GM12878 (cell line): ENCODE results near the gene DRD1. TPM values are rescaled to one million over a fixed set of nuclear protein-coding genes. Genes with fewer than 3 reads are reported as not detected.

Experiments used
- ATAC-seq: fragments of 200-7000 bp; cut with Tn5 transposase; 3 replicates; pipeline ENCODE4 v1.9.1; 2020; ENCODE audit warnings: mild to moderate bottlenecking, moderate library complexity
- BruUV-seq: library from RNA; stranded (reverse); fragments of 400-500 nt; replicated peaks from 2 replicates; lab custom pipeline; 2021; lab: Mats Ljungman, UMichigan
- CTCF ChIA-PET: fragments of 300-600 bp; sonication (Branson Sonifier 250); formaldehyde crosslinking; extraction: SDS; loops from one replicate; lab custom pipeline; 2021; ENCODE audit warnings: inconsistent platforms; lab: Yijun Ruan, JAX
- POLR2A ChIA-PET: fragments of 350-600 bp; formaldehyde crosslinking; extraction: SDS; loops from one replicate; lab custom pipeline; 2021; ENCODE audit warnings: inconsistent platforms; lab: Charles Lee
- RAD21 ChIA-PET: fragments of 300-600 bp; sonication (Branson Sonifier 250); formaldehyde crosslinking; loops from one replicate; lab custom pipeline; 2023; ENCODE audit warnings: antibody characterized with exemption; ENCODE audit not compliant: unreplicated experiment; lab: Charles Lee
- SMC1A ChIA-PET: fragments of 300-600 bp; sonication (Branson Sonifier 250); formaldehyde crosslinking; loops from one replicate; lab custom pipeline; 2023; ENCODE audit not compliant: unreplicated experiment, uncharacterized antibody; lab: Charles Lee
- DNase-seq: peaks from one replicate; pipeline ENCODE4 v3.0.0-alpha.2; 2011; ENCODE audit warnings: low read depth, low spot score
- FAIRE-seq: peaks from 3 replicates; lab custom pipeline; 2011; peaks lifted over from hg19 to GRCh38; lab: Jason Lieb, UNC
- H2AFZ ChIP-seq: 2 replicates; pipeline ENCODE4 v1.6.0; 2011; ENCODE audit warnings: low read depth, low read length, control low read depth; ENCODE audit not compliant: control insufficient read depth
- H3K27ac ChIP-seq: 2 replicates; pipeline ENCODE4 v1.5.1; 2011; ENCODE audit warnings: control low read depth; ENCODE audit not compliant: control insufficient read depth, insufficient read depth
- H3K27me3 ChIP-seq, 2 experiments: replicated peaks in 1 of 2; 2 replicates each; pipeline versions ENCODE4 v1.6.0 to v1.6.1; 2011; ENCODE audit warnings: low read length in 1 of 2; ENCODE audit not compliant: control insufficient read depth in 2 of 2, insufficient read depth in 2 of 2
- H3K36me3 ChIP-seq, 2 experiments: 2 replicates each; pipeline ENCODE4 v1.5.1; 2011; ENCODE audit warnings: low read length in 1 of 2; ENCODE audit not compliant: control insufficient read depth in 2 of 2, insufficient read depth in 2 of 2
- H3K4me1 ChIP-seq: 2 replicates; pipeline ENCODE4 v1.6.1; 2011; ENCODE audit warnings: mild to moderate bottlenecking, low read length, moderate library complexity, mixed read lengths; ENCODE audit not compliant: control insufficient read depth, insufficient read depth
- H3K4me2 ChIP-seq: 2 replicates; pipeline ENCODE4 v1.6.0; 2011; ENCODE audit warnings: control low read depth; ENCODE audit not compliant: control insufficient read depth, insufficient read depth
- H3K4me3 ChIP-seq: fragments of 200-600 bp; sonication (generic); 2 replicates; pipeline ENCODE4 v1.5.1; 2016
- H3K79me2 ChIP-seq: 2 replicates; pipeline ENCODE4 v1.6.0; 2011; ENCODE audit warnings: low read length; ENCODE audit not compliant: control insufficient read depth, insufficient read depth
- H3K9ac ChIP-seq: 2 replicates; pipeline ENCODE4 v1.8.0; 2011; ENCODE audit warnings: low read length, control low read depth, mixed read lengths; ENCODE audit not compliant: control insufficient read depth, insufficient read depth
- H3K9me3 ChIP-seq: replicated peaks from 3 replicates; pipeline ENCODE4 v1.5.1; 2011; ENCODE audit warnings: mild to moderate bottlenecking, low read length; ENCODE audit not compliant: control insufficient read depth, insufficient read depth
- H4K20me1 ChIP-seq: 2 replicates; pipeline ENCODE4 v1.6.0; 2011; ENCODE audit not compliant: control insufficient read depth, insufficient read depth
- BCL11A ChIP-seq: IDR thresholded peaks from 2 replicates; pipeline ENCODE4 v1.6.1; 2011; ENCODE audit warnings: low read depth, low read length
- CHD1 ChIP-seq: IDR thresholded peaks from 2 replicates; pipeline ENCODE4 v1.6.1; 2012; ENCODE audit warnings: low read depth, low read length, improper control_type of control experiment
- MEF2A ChIP-seq: IDR thresholded peaks from 2 replicates; pipeline ENCODE4 v1.6.1; 2011; ENCODE audit warnings: low read depth, mild to moderate bottlenecking, low read length, moderate library complexity; ENCODE audit not compliant: insufficient read depth
- NFIC ChIP-seq: IDR thresholded peaks from 2 replicates; pipeline ENCODE4 v1.6.1; 2012; ENCODE audit warnings: low read depth, mild to moderate bottlenecking, inconsistent platforms, low read length, moderate library complexity
- RAD51 ChIP-seq: fragments of 450-650 bp; IDR thresholded peaks from 2 replicates; pipeline ENCODE4 v1.6.1; 2016; ENCODE audit warnings: moderate library complexity, mild to moderate bottlenecking, inconsistent platforms
- TCF12 ChIP-seq: IDR thresholded peaks from 2 replicates; pipeline ENCODE4 v1.6.1; 2011; ENCODE audit warnings: low read depth, mild to moderate bottlenecking, low read length
- WGBS: methylation state at CpG from one replicate; pipeline ENCODE4 v1.1.6; 2016; ENCODE audit warnings: low lambda C conversion rate; ENCODE audit not compliant: insufficient replicate concordance, insufficient coverage; ENCODE audit errors: missing lambda C conversion rate; 5-methylcytosine and 5-hydroxymethylcytosine counted together
- in situ Hi-C: fragments of 300-500 bp; cut with MboI; formaldehyde crosslinking; loops from 9 replicates; pipeline ENCODE4 v1.14.3; 2018; ENCODE audit warnings: mixed read lengths
- intact Hi-C: fragments of 100-400 bp; cut with micrococcal nuclease; formaldehyde crosslinking; loops from one replicate; pipeline ENCODE4 v1.14.2; 2022; ENCODE audit not compliant: unreplicated experiment
- polyA plus RNA-seq, 11 experiments: library from polyadenylated mRNA; depleted of rRNA in 4 of 11; unstranded in 6 of 11; stranded (reverse) in 5 of 11; fragments of >200 nt; fragmentation: Nextera tagmentation in 4 of 11; fragmentation: Illumina TruSeq in 1 of 11; extraction: Ambion mirVana in 4 of 11; extraction: Trizol in 1 of 11; gene quantifications; 1 replicate in 1 of 11; 2 replicates in 10 of 11; pipeline versions ENCODE4 v1.2.1 to v1.2.3, GENCODE V29; 2011 to 2016; ENCODE audit warnings: inconsistent platforms in 2 of 11, missing spikeins in 2 of 11, low read depth in 1 of 11
- total RNA-seq, 4 experiments: library from RNA; depleted of rRNA in 3 of 4; stranded (reverse); fragments of >200 nt in 3 of 4; fragmentation: Illumina TruSeq in 1 of 4; extraction: Trizol in 1 of 4; gene quantifications; 2 replicates each; pipeline versions ENCODE4 v1.2.1 to v1.2.3, GENCODE V29; 2013 to 2021
- TF ChIP-seq, protein P1 (sequence below): IDR thresholded peaks from 2 replicates; pipeline ENCODE4 v1.6.1; 2012; ENCODE audit warnings: improper control_type of control experiment, low read depth, low read length; ENCODE audit not compliant: insufficient replicate concordance
- TF ChIP-seq, protein P2 (sequence below): fragments of 450-650 bp; formaldehyde crosslinking; IDR thresholded peaks from 2 replicates; pipeline ENCODE4 v1.4.0; 2022; ENCODE audit warnings: mild to moderate bottlenecking, moderate library complexity
- TF ChIP-seq, protein P3 (sequence below): IDR thresholded peaks from 2 replicates; pipeline ENCODE4 v1.6.1; 2011; ENCODE audit warnings: low read depth, mild to moderate bottlenecking, low read length, moderate library complexity, borderline replicate concordance; ENCODE audit errors: extremely low read depth

DRD1 gene
- total and polyA plus RNA-seq, 10 of the 15 experiments (the other 5 are each of a cell fraction or from before 2014, with no cell fraction given) = not detected

GRCh38 chr5:175478384-175479124 lies 34.6 kb upstream of the DRD1 start, which contains the start of gene SFXN1 (continued):
- 0 out of 2 replicates have a peak, but pooled peaks have one; percentile 30 for TF ChIP-seq TCF12
- no peak for TF ChIP-seq RAD51

GRCh38 chr5:175478008-175478383 lies 34.0 kb upstream of the DRD1 start:
- Histone ChIP-seq H3K27ac (no peak overlapping the region), H4K20me1 (no peaks in the 10 kb centered on the region; the same call in 1 of the 2 replicates), H3K27me3 (0 out of 4 replicates have a peak, but pooled peaks cover 0 to 2% of the 10 kb centered on the region in 2 experiments), H3K4me1 (no peaks in the 10 kb centered on the region), H3K9me3 (no peaks in the 10 kb centered on the region), H3K4me2 (peak overlapping the region; percentile 95), H2AFZ (peak overlapping the region; percentile 79), H3K4me3 (peak overlapping the region; percentile 75), H3K79me2 (peaks cover 42% of the 10 kb centered on the region)
- ATAC-seq (no peak), FAIRE-seq (no peak)
- ChIA-PET CTCF (interaction anchor here (0.6 to 4.6 kb wide), 2 partner anchors 8 to 13 kb away, joined by 3 to 24 read pairs; no protein-coding TSS in a partner anchor), SMC1A (no interaction called here), RAD21 (interaction anchor here (1.0 kb wide), 1 partner anchor 8 kb away, joined by 3 read pairs; no protein-coding TSS in a partner anchor)
- intact Hi-C loops (no loop called here), in situ Hi-C loops (no loop called here)
- WGBS = 20% methylated on average over 12 of the region's 12 CpGs
- BruUV-seq = no TSS peak
- TF ChIP-seq NFIC = no peak
- no peak for TF ChIP-seq CHD1
- TF ChIP-seq, protein P1, sequence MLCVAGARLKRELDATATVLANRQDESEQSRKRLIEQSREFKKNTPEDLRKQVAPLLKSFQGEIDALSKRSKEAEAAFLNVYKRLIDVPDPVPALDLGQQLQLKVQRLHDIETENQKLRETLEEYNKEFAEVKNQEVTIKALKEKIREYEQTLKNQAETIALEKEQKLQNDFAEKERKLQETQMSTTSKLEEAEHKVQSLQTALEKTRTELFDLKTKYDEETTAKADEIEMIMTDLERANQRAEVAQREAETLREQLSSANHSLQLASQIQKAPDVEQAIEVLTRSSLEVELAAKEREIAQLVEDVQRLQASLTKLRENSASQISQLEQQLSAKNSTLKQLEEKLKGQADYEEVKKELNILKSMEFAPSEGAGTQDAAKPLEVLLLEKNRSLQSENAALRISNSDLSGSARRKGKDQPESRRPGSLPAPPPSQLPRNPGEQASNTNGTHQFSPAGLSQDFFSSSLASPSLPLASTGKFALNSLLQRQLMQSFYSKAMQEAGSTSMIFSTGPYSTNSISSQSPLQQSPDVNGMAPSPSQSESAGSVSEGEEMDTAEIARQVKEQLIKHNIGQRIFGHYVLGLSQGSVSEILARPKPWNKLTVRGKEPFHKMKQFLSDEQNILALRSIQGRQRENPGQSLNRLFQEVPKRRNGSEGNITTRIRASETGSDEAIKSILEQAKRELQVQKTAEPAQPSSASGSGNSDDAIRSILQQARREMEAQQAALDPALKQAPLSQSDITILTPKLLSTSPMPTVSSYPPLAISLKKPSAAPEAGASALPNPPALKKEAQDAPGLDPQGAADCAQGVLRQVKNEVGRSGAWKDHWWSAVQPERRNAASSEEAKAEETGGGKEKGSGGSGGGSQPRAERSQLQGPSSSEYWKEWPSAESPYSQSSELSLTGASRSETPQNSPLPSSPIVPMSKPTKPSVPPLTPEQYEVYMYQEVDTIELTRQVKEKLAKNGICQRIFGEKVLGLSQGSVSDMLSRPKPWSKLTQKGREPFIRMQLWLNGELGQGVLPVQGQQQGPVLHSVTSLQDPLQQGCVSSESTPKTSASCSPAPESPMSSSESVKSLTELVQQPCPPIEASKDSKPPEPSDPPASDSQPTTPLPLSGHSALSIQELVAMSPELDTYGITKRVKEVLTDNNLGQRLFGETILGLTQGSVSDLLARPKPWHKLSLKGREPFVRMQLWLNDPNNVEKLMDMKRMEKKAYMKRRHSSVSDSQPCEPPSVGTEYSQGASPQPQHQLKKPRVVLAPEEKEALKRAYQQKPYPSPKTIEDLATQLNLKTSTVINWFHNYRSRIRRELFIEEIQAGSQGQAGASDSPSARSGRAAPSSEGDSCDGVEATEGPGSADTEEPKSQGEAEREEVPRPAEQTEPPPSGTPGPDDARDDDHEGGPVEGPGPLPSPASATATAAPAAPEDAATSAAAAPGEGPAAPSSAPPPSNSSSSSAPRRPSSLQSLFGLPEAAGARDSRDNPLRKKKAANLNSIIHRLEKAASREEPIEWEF = no peak
- TF ChIP-seq, protein P2, sequence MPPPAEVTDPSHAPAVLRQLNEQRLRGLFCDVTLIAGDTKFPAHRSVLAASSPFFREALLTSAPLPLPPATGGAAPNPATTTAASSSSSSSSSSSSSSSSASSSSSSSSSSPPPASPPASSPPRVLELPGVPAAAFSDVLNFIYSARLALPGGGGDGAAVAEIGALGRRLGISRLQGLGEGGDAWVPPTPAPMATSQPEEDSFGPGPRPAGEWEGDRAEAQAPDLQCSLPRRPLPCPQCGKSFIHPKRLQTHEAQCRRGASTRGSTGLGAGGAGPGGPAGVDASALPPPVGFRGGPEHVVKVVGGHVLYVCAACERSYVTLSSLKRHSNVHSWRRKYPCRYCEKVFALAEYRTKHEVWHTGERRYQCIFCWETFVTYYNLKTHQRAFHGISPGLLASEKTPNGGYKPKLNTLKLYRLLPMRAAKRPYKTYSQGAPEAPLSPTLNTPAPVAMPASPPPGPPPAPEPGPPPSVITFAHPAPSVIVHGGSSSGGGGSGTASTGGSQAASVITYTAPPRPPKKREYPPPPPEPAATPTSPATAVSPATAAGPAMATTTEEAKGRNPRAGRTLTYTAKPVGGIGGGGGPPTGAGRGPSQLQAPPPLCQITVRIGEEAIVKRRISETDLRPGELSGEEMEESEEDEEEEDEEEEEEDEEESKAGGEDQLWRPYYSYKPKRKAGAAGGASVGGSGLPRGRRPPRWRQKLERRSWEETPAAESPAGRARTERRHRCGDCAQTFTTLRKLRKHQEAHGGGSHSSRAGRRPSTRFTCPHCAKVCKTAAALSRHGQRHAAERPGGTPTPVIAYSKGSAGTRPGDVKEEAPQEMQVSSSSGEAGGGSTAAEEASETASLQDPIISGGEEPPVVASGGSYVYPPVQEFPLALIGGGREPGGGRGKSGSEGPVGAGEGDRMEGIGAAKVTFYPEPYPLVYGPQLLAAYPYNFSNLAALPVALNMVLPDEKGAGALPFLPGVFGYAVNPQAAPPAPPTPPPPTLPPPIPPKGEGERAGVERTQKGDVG = no peak
- TF ChIP-seq, protein P3, sequence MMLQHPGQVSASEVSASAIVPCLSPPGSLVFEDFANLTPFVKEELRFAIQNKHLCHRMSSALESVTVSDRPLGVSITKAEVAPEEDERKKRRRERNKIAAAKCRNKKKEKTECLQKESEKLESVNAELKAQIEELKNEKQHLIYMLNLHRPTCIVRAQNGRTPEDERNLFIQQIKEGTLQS = no peak
- no peak for TF ChIP-seq MEF2A
- no peak for TF ChIP-seq BCL11A
- TF ChIP-seq, all 136 proteins: peak for 0
- H3K9ac ChIP-seq = no peak overlapping the region
- DNase-seq = no peak
- no peaks in the 10 kb centered on the region for H3K36me3 ChIP-seq
- POLR2A ChIA-PET = interaction anchor here (0.6 kb wide), 1 partner anchor 1575 kb away, joined by 4 read pairs; no protein-coding TSS in a partner anchor
